GM08714 (cell line): ENCODE results near the gene MYLK.

Experiments used
- H3K4me3 ChIP-seq: fragments of 200-500 bp; sonication (Bioruptor generic); 2 replicates; pipeline ENCODE4 v1.5.1; 2014; ENCODE audit warnings: mild to moderate bottlenecking, low read length, inconsistent platforms
- ZNF274 ChIP-seq: IDR thresholded peaks from 2 replicates; pipeline ENCODE4 v1.6.1; 2012; ENCODE audit warnings: mild to moderate bottlenecking, low read depth, low read length

MYLK gene

DNA sequence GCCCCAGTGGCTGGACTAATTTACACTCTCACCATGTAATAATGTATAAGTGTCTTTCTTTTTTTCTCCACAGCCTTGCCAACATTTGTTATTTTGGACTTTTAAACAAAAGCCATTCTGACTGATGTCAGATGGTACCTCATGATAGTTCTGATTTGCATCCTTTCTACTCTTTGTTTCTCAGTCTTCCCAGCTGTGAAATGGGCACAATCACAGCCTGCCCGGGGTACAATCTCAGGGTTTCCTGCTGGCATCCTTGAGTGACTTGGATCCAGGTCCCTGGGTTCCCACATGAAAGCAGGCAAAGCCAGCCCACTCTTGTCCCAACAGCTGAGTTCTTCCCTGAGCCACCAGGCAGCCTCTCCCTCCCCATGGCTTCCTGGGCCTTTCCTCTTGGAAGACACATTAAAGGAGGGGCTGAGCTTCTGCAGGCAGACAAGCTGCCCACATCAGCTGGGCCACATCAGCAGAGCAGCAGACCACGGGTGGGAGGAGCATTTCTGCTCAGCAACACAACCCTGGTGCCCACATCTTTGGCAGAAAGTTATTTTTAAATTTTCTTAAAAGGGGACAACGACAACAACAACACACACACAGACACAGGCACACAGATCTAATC, 82.0 kb downstream of the MYLK start:
- TF ChIP-seq ZNF274 = no peak
- H3K4me3 ChIP-seq = no peak overlapping the region

DNA sequence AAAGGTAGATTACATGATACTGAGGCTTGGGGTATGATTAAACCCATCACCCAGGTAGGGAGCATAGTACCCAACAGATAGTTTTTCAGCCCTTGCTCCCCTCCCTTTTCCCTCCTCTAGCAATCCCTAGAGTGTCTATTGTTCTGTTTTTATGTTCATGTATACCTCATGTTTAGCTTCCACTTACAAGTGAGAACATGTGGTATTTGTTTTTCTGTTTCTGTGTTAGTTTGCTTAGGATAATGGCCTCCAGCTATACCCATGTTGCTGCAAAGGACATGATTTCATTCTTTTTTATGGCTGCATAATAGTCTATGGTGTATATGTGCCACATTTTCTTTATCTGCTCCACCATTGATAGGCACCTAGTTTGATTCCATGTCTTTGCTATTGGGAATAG, 82.7 kb downstream of the MYLK start:
- H3K4me3 ChIP-seq = no peak overlapping the region
- TF ChIP-seq ZNF274 = no peak

DNA sequence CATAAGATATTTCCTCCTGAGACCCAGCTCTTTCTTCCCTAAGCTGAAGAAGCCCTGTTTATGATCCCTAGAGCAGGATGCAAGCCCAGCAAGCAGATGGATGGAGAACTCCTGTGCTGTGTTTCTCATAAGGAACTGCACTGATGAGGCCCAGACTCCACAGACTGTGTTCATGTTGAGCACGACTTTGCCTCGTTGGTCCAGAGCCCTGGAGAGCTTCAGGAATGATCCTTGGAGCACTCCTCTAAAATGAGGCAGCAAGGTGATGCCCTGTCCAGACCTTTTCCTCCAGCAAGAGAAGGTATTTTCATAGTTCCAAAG, 83.8 kb downstream of the MYLK start:
- H3K4me3 ChIP-seq = no peak overlapping the region
- TF ChIP-seq ZNF274 = no peak

DNA sequence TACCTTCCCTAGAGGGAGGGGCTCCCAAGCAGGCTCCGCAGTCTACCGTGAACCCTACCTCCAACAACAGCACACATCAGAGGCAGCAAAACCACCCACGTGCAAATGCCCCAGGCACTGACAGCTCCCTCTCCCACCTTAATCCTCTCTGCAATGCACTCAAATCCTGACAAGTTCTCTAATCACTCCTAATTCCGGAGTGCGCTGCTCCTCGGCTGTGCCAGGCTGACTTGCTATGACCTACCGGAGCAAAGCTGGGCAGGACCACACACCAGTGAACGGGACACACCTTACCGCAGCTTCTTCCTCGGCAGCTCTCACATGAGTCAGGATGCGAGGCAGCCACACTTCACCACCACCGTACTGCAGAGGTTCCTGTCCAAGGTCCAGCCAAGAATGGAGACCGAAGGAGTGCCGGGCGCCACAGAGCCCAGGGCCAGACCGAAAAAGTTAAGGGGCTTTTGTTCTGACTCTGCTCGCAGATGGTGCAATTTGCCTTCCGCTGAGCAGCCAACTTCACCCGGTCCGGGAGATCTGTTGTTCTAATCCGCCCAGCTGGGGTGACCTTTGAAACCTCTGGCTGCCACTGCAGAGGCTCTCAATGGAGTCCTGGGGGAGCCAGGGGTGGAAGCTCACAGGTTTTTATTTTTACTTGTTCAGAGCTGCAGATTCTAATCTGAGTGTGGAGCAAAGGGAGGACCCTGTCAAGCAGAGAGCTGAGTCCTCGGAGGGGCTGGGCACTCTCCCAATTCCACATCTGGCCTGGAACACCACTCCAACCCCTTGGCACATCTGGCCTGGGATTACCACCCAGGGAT, 84.4 kb downstream of the MYLK start:
- no peak for TF ChIP-seq ZNF274
- no peak overlapping the region for H3K4me3 ChIP-seq

DNA sequence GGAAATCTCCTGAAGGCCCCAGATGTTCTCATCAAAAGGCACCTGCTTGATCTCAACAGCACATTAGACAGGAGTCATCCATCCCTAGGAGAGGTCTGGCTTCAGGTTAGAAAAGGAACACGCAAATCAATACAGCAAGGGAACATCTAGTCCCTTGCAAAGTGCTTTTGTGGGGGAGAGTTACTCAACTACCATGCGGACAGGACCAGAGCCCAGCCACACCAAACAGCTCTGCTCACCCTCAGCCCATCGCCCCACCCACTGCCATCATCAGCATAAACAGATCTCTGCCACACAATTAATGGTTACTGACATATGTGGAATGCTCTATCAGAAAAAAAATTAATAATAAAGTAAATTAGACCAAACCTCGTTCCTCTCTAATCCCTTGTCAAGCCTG, 85.6 kb downstream of the MYLK start:
- TF ChIP-seq ZNF274 = no peak

DNA sequence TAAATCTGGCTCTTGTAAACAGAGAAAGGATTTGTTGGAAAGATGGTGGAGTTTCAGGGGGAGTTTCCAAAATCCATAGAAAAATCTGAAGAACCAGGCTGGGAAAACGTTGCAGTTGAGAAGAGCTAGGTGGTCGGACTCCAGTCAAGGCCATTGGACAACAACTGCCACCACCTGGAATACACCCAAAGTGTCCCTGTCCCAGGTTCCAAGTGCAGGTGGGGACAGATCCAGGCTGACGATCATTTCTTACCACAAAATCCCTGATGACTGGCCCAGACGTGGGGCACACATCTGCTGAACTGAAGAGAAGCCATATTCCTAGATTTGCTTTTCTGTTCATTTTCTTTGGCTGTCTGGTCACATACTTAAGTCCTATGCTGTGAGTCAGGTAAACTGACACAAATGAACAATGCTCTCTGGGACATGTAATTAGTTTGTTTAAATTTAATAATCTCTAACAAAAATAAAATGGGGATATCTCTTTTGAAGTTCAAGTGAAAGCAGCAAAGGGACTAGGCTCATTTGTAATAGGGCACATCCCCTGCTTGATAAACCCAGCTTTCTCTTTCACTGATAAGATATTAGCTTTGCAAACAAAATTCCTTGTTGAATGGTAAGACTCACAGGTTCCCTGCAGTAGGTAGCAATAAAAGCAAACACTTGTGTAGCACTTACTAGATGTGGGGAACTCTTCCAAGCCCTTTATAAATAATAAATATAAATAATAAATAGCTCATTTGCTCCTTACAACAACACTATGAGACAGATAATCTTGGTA, 88.5 kb downstream of the MYLK start:
- TF ChIP-seq ZNF274 = no peak
- no peak overlapping the region for H3K4me3 ChIP-seq

More for the DNA sequence above, 85.6 kb downstream of the MYLK start:
- no peak overlapping the region for H3K4me3 ChIP-seq

DNA sequence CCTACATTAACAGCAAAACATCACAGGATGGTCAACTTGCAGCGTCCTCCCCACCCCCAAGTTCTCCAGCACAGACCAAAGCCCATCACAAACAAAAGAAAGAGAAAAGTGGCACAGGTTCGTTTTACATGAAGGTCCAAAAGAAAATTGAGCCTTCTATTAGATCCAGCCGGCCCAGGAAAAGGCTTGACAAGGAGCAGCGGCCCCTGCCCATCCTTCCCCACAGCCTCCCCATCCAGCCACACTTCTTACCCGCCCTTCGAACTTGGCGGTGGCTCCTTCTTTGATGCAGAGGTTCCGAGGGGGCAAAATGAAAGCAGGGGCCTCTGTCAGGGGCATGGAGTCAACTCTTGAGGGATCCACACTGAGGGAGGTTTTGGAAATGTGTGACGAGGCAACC, 90.7 kb downstream of the MYLK start:
- H3K4me3 ChIP-seq = no peak overlapping the region
- no peak for TF ChIP-seq ZNF274

DNA sequence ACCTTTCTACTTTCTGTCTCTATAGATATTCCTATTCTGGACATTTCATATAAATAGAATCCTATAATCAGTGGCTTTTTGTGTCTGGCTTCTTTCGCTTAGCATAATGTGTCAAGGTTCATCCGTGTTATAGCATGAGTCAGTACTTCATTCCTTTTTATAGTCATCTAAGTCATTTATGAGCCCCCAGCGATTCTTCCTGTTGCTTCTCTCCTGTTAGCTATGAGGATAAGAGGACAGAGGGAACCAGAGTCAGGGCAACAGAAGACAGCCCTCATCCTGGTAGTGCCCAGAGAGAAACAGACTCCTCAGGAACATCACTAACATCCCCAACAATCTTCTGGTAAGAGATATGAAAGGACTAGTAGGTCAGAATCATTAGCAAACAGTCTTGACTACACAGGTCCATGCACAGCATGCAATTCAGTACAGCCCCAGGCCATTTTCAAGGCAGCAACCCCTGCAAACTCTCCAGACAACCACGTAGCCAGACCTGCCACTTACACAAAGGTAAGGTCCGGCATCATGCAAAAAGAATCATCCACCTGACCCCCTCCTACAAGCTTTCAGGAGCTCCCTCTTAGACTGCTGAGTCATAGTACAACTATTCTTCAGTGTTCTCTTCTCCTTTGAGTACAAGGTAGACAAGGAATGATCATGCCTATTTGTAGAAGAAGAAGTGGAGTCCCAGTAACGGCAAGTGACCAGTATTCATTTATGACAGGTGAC, 91.5 kb downstream of the MYLK start:
- H3K4me3 ChIP-seq = no peak overlapping the region

DNA sequence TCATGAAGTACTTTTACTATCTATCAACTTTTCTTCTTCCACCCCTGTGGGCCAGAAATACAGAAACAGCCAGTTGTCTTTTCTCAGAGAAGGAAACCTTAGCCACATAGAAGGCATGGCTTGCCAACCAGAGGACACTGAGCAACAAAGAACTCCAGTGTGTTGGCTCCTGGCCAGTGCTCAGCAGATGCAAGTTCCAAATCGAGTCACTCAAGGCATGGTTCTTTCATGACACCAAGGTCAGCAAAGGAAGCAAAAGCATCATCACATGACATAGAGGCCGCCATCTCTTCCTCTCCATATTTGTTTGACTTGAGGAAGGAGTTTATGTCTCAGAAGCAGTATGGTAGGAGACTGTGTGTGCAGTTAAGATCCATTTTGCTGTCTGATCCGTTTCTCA, 92.2 kb downstream of the MYLK start:
- no peak for TF ChIP-seq ZNF274
- no peak overlapping the region for H3K4me3 ChIP-seq

More for the DNA sequence above, 91.5 kb downstream of the MYLK start:
- TF ChIP-seq ZNF274 = no peak

DNA sequence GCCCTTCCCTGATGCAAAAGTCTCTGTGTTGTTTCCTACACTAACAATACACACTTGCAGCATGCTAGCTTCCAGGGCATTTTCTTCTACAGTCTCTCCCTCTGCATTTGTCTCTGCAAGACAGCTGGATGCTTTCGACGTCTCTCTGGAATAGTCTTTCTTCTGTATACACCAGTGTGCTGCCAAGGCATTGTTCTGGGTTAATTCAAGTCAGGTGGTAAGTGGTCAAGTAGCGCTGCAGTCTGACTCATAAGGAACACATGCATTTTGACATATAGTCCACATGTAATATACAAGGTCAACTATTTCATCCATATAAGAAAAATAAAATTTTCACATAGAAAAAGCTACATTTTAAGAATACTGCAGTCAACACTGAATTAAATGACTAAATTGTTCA, 92.7 kb downstream of the MYLK start:
- no peak for TF ChIP-seq ZNF274
- no peak overlapping the region for H3K4me3 ChIP-seq

DNA sequence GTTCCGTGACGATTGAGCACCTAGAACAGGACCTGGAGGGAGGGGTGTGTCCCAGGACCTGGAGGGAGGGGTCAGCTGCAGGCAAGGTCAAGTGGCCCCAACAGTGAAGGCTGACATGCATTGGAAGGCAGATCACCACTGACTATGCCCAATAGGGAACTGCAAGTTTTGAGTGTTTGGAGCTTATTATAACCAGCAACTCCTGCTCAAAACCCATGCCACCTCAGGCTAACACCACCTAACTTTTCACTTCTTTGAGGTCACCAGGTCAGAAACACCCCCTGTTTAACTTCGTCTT, 93.1 kb downstream of the MYLK start:
- TF ChIP-seq ZNF274 = no peak
- H3K4me3 ChIP-seq = no peak overlapping the region

DNA sequence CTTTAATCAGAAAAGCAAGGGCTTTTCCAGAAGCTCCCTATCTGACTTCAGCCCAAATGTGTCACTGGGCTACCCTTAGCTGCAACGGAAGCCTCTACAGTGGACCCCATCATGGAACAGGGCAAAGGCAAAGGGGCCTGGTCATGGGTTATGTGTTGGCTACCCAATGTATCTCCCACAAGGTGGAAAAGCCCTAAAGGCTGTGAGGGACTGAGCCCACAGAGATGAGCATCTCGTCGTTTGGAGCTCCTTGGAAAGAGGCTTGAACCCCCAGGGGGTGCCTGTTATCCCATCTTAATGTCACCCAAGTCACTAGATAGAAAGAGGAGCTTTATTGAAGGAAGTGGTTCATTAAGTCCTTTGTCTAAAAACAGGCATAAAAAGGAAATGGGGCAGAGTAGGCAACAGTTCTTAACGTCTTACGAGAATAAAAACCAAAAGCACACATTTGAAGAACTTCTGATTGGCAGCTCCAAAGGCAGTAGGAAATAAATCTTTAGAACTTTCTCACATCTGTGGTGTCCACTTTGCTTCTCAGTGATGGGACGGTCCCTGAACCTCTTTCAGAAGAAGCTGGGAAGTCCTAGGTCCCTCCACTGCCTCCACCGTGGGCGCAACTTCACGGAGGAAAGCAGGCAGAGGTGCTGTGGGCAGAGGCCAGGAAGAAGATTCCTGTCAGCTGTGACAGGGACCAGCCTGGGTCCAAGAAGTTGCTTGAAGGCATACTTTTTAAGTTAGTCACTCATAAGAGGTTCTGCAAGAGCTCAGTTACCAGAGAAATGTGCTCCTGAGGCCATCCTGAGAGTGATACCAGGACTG, 93.7 kb downstream of the MYLK start:
- TF ChIP-seq ZNF274 = no peak

DNA sequence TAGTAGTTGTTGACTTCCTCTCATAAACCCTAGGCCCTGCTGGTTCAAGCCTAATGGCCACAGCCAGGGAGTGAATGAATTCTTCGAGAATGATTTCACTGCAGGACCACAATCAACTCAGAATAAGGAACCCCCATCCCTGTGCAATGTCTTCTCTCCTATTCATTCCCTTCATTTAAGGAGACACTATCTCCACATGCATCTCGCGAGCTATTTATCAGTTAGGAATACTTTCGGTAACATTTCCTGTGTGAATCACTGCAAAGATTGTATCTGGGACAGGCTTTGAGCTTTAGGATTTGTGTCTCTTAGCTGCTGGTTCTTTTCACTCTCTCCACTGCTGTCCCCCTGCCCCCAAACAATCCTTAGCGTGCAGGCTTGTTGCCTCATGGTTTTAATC, 94.4 kb downstream of the MYLK start:
- TF ChIP-seq ZNF274 = no peak
- H3K4me3 ChIP-seq = no peak overlapping the region

More for the DNA sequence above, 93.7 kb downstream of the MYLK start:
- no peak overlapping the region for H3K4me3 ChIP-seq

DNA sequence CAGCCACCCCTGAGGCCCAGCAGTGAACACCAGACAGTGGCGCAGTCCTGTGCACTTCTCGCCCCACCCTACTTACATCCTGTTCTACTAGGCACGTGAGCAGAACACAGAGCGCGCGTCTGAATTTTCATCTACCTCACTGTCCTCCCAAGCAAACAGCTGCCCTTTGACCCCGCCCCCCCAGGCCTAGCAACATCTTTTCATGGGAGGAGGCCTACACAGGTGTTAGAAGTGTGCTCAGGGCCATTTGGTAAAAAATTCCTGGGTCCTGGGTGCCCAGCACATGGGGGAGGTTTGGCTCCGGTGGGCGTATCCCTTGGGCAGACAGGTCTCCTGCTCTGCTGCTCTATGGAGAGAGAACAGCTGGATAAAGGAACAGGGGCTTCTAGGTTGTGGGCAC, 95.0 kb downstream of the MYLK start:
- TF ChIP-seq ZNF274 = no peak
- no peak overlapping the region for H3K4me3 ChIP-seq

DNA sequence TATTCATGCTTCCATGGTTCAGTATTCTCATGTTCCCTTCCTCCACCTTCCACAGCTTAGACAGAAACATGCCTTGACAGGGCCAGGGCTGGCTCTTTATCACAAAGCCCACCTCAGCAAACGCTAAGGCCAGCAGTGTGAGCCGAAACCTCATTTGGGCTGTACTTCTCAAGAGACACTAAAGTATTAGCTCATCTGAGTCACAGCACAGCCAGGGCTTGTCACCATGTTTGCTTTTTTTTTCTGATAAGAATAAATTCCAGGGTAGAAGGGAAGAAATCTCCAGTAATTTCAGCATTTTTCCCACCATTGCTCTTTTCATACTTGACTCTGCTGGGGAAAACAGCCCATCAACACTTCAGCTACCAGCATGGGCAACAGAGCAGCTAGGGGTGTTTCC, 95.4 kb downstream of the MYLK start:
- TF ChIP-seq ZNF274 = no peak

More for the DNA sequence above, 95.4 kb downstream of the MYLK start:
- no peak overlapping the region for H3K4me3 ChIP-seq
